ENCODE measurements around the gene CALU. TPM values are rescaled to one million over a fixed set of nuclear protein-coding genes. Genes with fewer than 3 reads are reported as not detected.

The CALU gene
- total RNA-seq, 1 experiment from 2014 or later: 245 TPM

- no peak for DNase-seq (ENCODE audit: low read depth)
These were observed 71.8 kb downstream of the CALU start for GRCh38 chr7:128810997-128811396.

DNA sequence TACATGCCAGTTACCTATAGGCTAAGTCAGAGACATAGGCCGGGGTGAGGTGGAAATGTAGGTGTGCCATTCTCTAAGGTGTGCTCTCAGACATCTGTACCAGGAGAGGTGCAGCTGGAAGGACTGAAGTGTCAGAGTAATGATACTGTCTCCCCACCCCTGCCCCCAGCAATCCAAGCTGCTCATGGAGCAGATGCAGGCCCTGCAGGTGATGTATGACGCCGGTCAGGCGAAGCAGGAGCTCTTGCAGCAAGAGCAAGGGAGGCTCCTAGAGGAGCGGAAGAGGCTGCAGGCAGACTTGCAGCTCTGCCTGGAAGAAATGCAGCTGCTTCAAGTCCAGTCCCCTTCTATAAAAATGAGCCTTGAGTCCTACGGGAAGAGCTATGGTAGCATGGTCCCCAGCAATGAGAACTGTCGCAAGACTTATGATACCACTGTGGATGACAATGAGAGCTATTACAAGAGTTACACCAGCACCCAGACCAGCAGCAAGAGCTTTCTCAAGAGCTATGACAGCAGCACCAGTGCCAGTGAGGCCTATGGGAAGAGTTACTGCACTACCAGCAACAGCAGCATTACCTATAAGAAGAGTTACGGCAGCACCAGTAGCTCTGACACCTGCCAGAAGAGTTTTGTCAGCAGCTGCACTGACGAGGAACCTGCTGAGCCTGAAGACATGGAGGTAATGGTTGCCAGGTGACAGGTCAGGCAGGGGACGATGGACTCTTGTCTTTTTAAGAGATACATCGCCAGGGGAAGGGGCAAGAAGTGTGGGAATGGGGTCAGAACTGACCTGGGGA, 72.7 kb downstream of the CALU start:
- no peak for DNase-seq (ENCODE audit: low read depth)

GRCh38 chr7:128812514-128813168, 73.5 kb downstream of the CALU start:
- DNase-seq (ENCODE audit: low read depth): no peak

GRCh38 chr7:128814499-128814898, 75.3 kb downstream of the CALU start:
- DNase-seq (ENCODE audit: low read depth): no peak

GRCh38 chr7:128815289-128815942, 76.3 kb downstream of the CALU start:
- DNase-seq (ENCODE audit: low read depth): no peak

DNA sequence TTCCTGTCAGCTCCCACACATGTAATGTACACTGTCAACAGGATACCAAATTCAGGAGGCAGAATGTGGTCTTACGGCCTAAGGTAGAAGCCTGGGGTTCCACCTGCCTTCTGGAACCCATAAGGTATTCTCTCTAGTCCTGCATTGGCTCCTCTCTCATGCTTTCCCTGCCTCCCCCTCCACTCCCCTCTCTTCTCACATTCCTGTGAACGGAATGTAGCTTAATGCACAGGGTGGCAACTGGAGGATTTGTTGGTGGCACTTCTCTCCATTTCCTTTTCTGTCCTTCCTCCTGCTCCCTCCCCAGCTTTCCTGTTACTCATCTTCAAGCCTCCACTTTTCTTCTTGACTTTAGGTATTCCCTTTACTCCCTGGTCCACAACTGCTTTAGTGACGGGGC, 79.5 kb downstream of the CALU start:
- DNase-seq (ENCODE audit: low read depth): no peak

Small RNA genes lying within 50 kb of the gene (small RNA-seq; reads per million reads assigned to genes)
- gene RN7SL81P (not detected), gene RNA5SP242 (14.4 reads per million, percentile 92 among the genes with 10 or more reads in this experiment), gene RNA5SP243 (0.09 reads per million)

Other genes with a start within 250 kb of the CALU start
- gene GARIN1A, start 67.1 kb upstream of the CALU start, total RNA-seq (2014; rRNA removed; shearing (Covaris generic)): 0.05 and 0.13 TPM in 2 replicates
- gene OPN1SW, start 36.4 kb downstream of the CALU start, total RNA-seq (2014; rRNA removed; shearing (Covaris generic)): not detected in 2 replicates
- gene CCDC136, start 52.6 kb downstream of the CALU start, total RNA-seq (2014; rRNA removed; shearing (Covaris generic)): 5.7 and 7.6 TPM in 2 replicates
- 38.2 and 38.6 TPM in 2 replicates for gene FLNC, start 91.0 kb downstream of the CALU start, total RNA-seq (2014; rRNA removed; shearing (Covaris generic))
- gene ATP6V1F, start 123.5 kb downstream of the CALU start, total RNA-seq (2014; rRNA removed; shearing (Covaris generic)): 114 and 126 TPM in 2 replicates
- 0.35 and 1.4 TPM in 2 replicates for gene KCP, start 171.3 kb downstream of the CALU start, total RNA-seq (2014; rRNA removed; shearing (Covaris generic))
- gene IRF5, start 198.6 kb downstream of the CALU start, total RNA-seq (2014; rRNA removed; shearing (Covaris generic)): 2.3 and 2.6 TPM in 2 replicates

Measured in HT1080 (cell line).